ENCODE measurements around the gene ITPK1.

DNA sequence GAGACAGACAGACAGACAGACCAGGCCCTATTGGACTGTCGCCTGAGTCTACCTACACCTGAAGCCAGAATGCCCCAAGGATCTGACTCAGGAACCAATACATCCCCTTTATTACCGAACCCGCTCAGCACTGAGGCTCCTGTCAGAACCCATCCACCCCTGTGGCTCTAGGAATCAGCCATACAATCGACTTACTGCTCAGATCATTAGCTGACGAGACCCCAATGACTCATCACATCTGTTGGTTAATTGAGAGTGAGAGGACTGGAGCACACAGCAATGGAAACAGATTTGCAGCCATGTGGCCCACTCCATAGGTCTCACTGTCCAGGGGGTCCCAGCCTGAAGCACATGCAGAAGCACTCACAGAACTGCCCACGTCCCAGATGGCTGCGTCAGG, 15.2 kb downstream of the ITPK1 start:
- TF ChIP-seq ZFP3 (CRISPR knock-in tag; IDR thresholded peaks at IDR 0.05): no peak
- TF ChIP-seq ZNF8 (CRISPR knock-in tag; IDR thresholded peaks at IDR 0.05): no peak
- TF ChIP-seq PATZ1 (CRISPR knock-in tag; IDR thresholded peaks at IDR 0.05; ENCODE audit: borderline replicate concordance): no peak
- no peak for TF ChIP-seq RARB (CRISPR knock-in tag; IDR thresholded peaks at IDR 0.05)
- no peak for TF ChIP-seq POU6F1 (CRISPR knock-in tag; IDR thresholded peaks at IDR 0.05; ENCODE audit: borderline replicate concordance, low read depth)
- TF ChIP-seq TCF4 (CRISPR knock-in tag; IDR thresholded peaks at IDR 0.05; ENCODE audit: borderline replicate concordance): no peak
- no peak for TF ChIP-seq GLIS3 (CRISPR knock-in tag; IDR thresholded peaks at IDR 0.05)
- no peak for TF ChIP-seq CREB5 (CRISPR knock-in tag; IDR thresholded peaks at IDR 0.05; ENCODE audit: low read depth)
- TF ChIP-seq TSHZ2 (CRISPR knock-in tag; IDR thresholded peaks at IDR 0.05): no peak
- no peak for TF ChIP-seq ISL1 (CRISPR knock-in tag; IDR thresholded peaks at IDR 0.05)
- TF ChIP-seq PPARA (CRISPR knock-in tag; IDR thresholded peaks at IDR 0.05; ENCODE audit: borderline replicate concordance): no peak
- no peak for TF ChIP-seq ARNTL (CRISPR knock-in tag; IDR thresholded peaks at IDR 0.05; ENCODE audit: borderline replicate concordance, low read depth)
- no peak for TF ChIP-seq TOX (CRISPR knock-in tag; IDR thresholded peaks at IDR 0.05; ENCODE audit: borderline replicate concordance)
